DMS114 treated with DMSO at 0.1 percent for 48 hours (cell line): Measurements from ENCODE around the gene GSAP.

Experiments used
- DNase-seq: peaks from one replicate; lab custom pipeline; 2025; ENCODE audit not compliant: unreplicated experiment; lab: John Stamatoyannopoulos, UW

The GSAP gene

DNA sequence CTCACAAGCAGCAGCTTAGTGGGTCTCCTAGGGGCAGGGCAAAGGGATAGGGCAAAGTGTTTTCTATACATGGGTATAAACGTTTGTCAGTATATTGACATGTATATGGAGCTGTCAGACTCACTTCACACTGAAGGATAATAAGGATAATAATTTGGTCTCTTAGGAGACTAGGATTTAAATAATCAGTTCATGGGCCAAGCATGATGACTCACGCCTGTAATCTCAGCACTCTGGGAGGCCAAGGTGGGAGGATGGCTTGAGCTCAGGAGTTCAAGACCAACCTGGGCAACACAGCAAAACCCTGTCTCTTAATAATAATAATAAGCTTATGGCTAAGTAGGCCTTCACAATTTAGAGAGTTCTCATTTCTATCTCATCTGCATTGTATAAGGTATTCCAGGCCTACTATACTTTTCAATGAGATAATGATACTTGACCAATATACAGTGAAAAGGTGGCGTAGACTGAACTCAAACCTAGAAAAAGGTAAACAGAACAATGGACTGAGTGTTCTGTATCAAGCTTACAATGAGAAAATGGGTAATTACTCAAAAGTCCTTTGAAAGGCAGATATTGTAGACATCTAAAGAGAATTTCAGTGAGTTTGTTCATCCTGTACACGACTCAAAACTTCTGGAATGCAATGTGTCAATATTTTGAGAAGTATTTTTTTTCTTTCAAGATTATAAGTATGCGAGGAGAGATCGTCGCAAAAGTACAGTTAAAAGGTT is 7.0 kb downstream of the GSAP start:
- no peak for DNase-seq

DNA sequence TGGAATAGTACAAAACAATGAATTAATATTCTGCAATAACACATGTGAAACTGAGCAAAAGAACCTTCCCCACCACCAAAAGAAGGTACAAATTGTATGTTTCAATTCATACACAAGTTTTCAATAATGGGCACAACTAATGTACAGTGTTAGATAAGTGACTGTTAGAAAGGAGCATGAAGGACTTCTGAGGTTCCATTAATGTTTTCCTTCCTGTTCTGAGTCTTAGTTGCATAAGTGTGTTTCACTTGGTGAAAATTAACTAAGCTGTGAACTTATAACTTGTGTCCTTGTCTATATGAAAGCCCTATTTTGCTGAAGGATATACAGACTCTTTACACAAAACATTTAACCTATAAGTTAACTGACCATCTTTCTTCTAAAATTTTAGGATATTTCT is 8.2 kb downstream of the GSAP start:
- DNase-seq, result no peak

DNA sequence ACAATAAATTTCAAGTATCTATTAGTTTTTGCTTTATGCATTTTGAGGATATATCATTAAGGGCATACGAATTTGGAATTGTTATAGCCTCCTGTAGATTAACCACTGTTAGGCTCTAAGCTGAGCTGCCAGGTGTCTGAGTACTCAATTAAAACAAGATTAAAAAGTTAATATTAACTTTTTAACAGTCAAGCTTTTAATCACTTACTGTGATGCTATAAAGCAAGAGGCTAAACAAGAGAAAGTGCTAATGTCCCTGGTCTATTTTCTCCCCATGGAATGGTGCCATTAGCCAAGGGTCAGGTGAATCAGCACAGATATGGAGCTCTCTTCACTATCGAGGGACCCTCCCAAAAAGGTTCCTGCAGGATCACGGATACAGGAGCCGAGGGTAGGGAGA is 9.7 kb downstream of the GSAP start:
- DNase-seq, result no peak

- no peak for DNase-seq
Measured at GRCh38 chr7:77404641-77405040, 11.5 kb downstream of the GSAP start.

GRCh38 chr7:77403957-77404356 is 12.2 kb downstream of the GSAP start:
- no peak for DNase-seq

- DNase-seq, result no peak
Measured at GRCh38 chr7:77402818-77403217, 13.3 kb downstream of the GSAP start.

DNA sequence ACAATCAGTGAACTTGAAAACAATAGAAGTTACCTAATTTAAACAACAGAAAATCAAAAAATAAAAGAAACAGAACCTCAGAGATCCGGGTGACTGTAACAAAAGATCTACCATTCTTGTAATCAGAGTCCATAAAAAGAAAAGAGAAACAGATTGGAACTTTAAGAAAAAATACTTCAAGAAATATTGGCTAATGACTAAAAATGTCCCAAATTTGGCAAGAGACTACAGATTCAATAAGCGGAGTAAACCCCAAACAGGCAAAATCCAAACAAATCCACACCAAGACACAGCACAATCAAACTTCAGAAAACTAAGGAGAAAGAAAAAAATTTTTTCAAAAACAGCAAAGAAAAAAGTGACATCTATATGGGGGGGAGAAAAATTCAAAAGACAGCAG is 15.1 kb downstream of the GSAP start:
- DNase-seq, result no peak

GRCh38 chr7:77399816-77400215 is 16.3 kb downstream of the GSAP start:
- no peak for DNase-seq

- no peak for DNase-seq
Measured at GRCh38 chr7:77396894-77397547, 19.1 kb downstream of the GSAP start.

GRCh38 chr7:77395626-77396025 is 20.5 kb downstream of the GSAP start:
- no peak for DNase-seq

DNA sequence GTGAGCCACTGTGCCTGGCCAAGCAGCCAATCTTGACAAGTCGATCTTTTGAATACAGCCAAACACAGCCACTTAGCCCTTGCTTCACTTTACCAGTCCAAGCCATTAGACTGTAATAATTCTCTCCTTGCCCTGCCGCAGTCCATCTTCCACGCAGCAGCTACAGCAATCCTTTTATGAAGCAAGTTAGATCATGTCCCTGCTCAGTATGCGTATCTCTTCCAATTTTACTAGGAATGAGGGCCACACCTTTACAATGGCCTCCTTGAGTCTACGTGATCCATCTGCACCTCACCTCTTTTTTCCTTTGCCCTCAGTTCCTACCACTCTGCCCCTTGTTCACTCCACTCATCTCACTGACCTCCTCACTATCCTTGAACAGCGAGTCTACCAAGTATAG is 22.2 kb downstream of the GSAP start:
- DNase-seq, result no peak

DNA sequence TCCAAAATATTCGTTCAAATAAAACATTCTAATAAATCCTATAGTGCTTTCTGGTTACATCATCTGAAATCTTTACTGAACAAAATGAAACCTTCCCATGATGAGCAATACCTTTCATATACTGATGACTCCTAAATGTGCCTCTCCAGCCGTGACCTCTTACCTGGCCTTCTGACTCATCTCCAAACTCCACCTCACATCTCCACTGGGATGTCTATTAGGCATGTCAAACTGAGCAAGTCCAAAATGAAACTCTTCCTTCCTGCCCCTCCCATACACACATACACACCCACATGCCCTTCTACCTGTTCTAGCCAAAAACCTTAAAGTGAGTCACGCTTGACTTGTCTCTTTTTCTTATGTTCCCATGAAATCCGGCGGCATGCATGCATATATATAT is 22.9 kb downstream of the GSAP start:
- no peak for DNase-seq

DNA sequence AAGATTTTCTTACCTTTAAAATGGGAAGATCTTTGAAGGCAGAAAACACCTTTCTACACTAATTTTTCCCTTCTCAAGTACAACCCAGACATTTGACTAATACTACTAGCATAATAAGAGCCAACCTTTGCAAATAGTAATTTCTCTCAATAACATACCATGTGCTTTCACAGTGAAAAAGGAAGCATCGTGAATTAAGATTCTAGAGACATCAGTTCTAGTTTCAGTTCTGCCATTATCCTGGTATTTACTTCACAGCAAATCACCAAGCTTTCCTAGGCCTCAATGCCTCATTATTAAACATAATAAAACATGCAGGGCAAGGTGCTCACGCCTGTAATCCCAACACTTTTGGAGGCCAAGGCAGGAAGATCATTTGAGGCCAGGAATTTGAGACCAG is 24.9 kb downstream of the GSAP start:
- DNase-seq, result no peak

- no peak for DNase-seq
Measured at GRCh38 chr7:77388055-77388641, 28.0 kb downstream of the GSAP start.

- DNase-seq, result no peak
Measured at GRCh38 chr7:77386165-77386822, 29.9 kb downstream of the GSAP start.

GRCh38 chr7:77383333-77383740 is 32.8 kb downstream of the GSAP start:
- DNase-seq, result no peak

DNA sequence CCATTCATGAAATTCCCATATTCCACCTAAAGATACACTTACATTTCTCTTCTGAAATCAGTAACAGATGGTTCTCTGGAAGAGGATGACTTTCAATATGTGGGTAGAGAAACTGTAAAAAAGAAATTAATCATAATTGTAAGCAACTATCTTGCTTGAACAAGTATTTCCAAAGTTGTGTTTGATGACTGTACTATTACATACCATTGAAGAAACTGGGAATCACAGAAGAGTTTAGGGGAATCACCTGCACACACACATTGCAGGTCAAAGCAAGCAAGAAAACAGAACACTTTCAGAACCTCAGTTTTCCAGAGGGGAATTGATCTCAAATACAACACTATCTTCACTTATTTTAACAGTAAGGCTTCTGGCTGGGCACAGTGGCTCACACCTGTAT is 33.6 kb downstream of the GSAP start:
- no peak for DNase-seq

- no peak for DNase-seq
Measured at GRCh38 chr7:77378584-77378983, 37.6 kb downstream of the GSAP start.

GRCh38 chr7:77370606-77371005 is 45.5 kb downstream of the GSAP start:
- DNase-seq, result no peak

DNA sequence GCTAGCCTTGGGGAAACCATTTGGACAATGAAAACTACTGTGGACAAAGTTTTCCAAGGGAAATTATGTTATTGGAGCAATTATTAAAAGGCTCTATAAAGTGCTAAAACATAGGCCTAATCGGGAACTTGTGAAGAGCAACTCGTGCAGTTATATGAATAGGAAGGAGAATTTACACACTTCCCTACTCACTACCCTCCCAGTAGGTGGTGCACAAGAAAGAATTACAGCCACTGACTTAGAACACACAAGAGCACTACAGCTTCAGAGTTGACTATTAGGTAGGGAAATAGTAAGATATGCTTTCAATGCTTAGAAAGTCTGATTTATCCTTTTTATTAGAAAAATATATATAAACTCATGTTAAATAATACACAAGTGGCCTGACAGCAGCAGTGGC is 47.2 kb downstream of the GSAP start:
- no peak for DNase-seq

DNA sequence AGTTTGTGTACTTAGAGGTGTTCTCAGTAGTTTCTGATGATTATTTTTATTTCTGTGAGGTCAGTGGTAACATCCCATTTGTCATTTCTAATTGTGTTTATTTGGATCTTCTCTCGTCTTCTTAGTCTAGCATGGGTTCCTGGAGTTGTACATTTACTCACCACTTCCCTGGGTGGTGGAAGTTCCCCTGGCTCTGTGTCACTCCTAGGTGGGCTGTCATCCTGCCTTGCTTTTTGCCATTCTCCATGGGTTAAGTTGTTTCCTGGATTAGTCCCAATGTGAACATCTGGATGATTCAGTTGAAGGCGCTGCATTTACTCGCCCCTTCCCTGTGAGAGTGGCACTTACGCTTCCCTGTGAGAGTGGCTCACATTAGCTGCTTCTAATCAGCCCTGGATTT is 48.2 kb downstream of the GSAP start:
- DNase-seq, result no peak

- DNase-seq, result no peak
Measured at GRCh38 chr7:77362905-77363304, 53.2 kb downstream of the GSAP start.
